Gastrocnemius medialis (tissue), 4 donors: ENCODE data around the gene NXN. TPM values are rescaled to one million over a fixed set of nuclear protein-coding genes. Genes with fewer than 3 reads are reported as not detected.
A peak's percentile ranks its signal among the peaks of the same experiment; 100 is the strongest.

ENCODE experiments used
- ATAC-seq, 2 donors: fragments of 150-250 bp; one replicate each; pipeline ENCODE4 v1.9.1; 2016
- DNase-seq, 2 donors: peaks; one replicate each; pipeline ENCODE4 v3.0.0-alpha.2; 2019
- H3K27ac ChIP-seq, 4 donors: fragments of 200-600 bp; sonication (generic); 1 replicate in 1 of 4; 2 replicates in 3 of 4; pipeline ENCODE4 v1.5.1; 2016 to 2018; ENCODE audit warnings: mild to moderate bottlenecking in 2 of 4, moderate library complexity in 1 of 4
- H3K27me3 ChIP-seq, 3 donors: fragments of 200-600 bp; sonication (generic) in 2 of 3; 1 replicate in 1 of 3; 2 replicates in 2 of 3; pipeline versions ENCODE4 v1.5.1 to v1.6.0; 2016 to 2019; ENCODE audit warnings: mild to moderate bottlenecking in 1 of 3, moderate library complexity in 1 of 3
- H3K36me3 ChIP-seq, 2 donors: fragments of 200-600 bp; sonication (generic) in 1 of 2; one replicate each; pipeline ENCODE4 v1.5.1; 2017 to 2018
- H3K4me1 ChIP-seq, 2 donors: fragments of 200-600 bp; sonication (generic) in 1 of 2; one replicate each; pipeline ENCODE4 v1.5.1; 2016 to 2017; ENCODE audit warnings: mild to moderate bottlenecking in 2 of 2
- H3K4me3 ChIP-seq, 4 donors: fragments of 200-600 bp; sonication (generic) in 3 of 4; 1 replicate in 1 of 4; 2 replicates in 3 of 4; pipeline ENCODE4 v1.5.1; 2016 to 2019; ENCODE audit warnings: mild to moderate bottlenecking in 2 of 4
- H3K9me3 ChIP-seq, 3 donors: fragments of 200-600 bp; sonication (generic) in 2 of 3; 1 replicate in 1 of 3; 2 replicates in 2 of 3; pipeline ENCODE4 v1.5.1; 2016 to 2019
- CTCF ChIP-seq, 5 experiments: fragments of 450-650 bp in 3 of 5; fragments of 200-600 bp in 2 of 5; sonication (generic) in 2 of 5; IDR thresholded peaks in 4 of 5; conservative IDR thresholded peaks in 1 of 5; 1 replicate in 4 of 5; 2 replicates in 1 of 5; pipeline ENCODE4 v1.5.1; 2016 to 2019; ENCODE audit warnings: antibody characterized with exemption in 5 of 5, mild to moderate bottlenecking in 3 of 5, moderate library complexity in 3 of 5
- POLR2A ChIP-seq, 2 donors: fragments of 450-650 bp; IDR thresholded peaks; one replicate each; pipeline ENCODE4 v1.6.1; 2017; ENCODE audit warnings: antibody characterized with exemption in 2 of 2, mild to moderate bottlenecking in 2 of 2, moderate library complexity in 2 of 2
- in situ Hi-C, 4 donors: fragments of 200-750 bp; cut with MboI; loops; one replicate each; pipeline versions ENCODE4 v1.15.0 to v1.8.0; 2017; ENCODE audit warnings: low sequenced_read_pairs in 4 of 4
- intact Hi-C: fragments of 100-400 bp; cut with DNase I; formaldehyde crosslinking; loops from one replicate; pipeline ENCODE4 v1.15.1; 2023; ENCODE audit warnings: low total_unique reads
- total RNA-seq, 4 donors: library from RNA; depleted of rRNA; stranded (reverse); fragments of >200 nt; gene quantifications; one replicate each; pipeline versions ENCODE4 v1.1.0 to v1.2.3, GENCODE V29; 2016

NXN gene
- total RNA-seq, 4 donors from 2014 or later = 55.6 to 86.4 (median 62.7) TPM

- intact Hi-C loops = no loop called here
- H3K36me3 ChIP-seq = peaks cover 0 to 16% of the 10 kb centered on the region in 2 donors
- no peak for ATAC-seq
Observed at GRCh38 chr17:800446-801242, 178.9 kb downstream of the NXN start.

GRCh38 chr17:799261-799660 lies 180.3 kb downstream of the NXN start:
- peaks cover 36 to 53% of the 10 kb centered on the region in 2 donors for H3K4me1 ChIP-seq
- in situ Hi-C loops = no loop called here
- no peak for DNase-seq
- peaks cover 0 to 16% of the 10 kb centered on the region in 2 donors for H3K36me3 ChIP-seq
- intact Hi-C loops = loop anchor here (2.0 to 5.0 kb wide), 2 partner anchors 104 to 198 kb away; partner anchors contain the start of gene TIMM22
- peak in 1 of 2 donors; percentile 37 for ATAC-seq
- no peaks in the 10 kb centered on the region for H3K9me3 ChIP-seq
- no peak overlapping the region for H3K4me3 ChIP-seq
- no peaks in the 10 kb centered on the region for H3K27me3 ChIP-seq
- TF ChIP-seq POLR2A (IDR thresholded peaks at IDR 0.05) (no peak), CTCF (IDR thresholded peaks at IDR 0.05 in 4 of 5, conservative IDR thresholded peaks at IDR 0.05 in 1 of 5) (peak in 1 of 5 experiments; percentile 6)
- H3K27ac ChIP-seq = peak overlapping the region; percentile 70 to 77 (median 76)

More at GRCh38 chr17:800446-801242, 178.9 kb downstream of the NXN start:
- in situ Hi-C loops = no loop called here
- H3K4me3 ChIP-seq = no peak overlapping the region
- DNase-seq = no peak
- TF ChIP-seq POLR2A (IDR thresholded peaks at IDR 0.05) = no peak
- no peak for TF ChIP-seq CTCF (IDR thresholded peaks at IDR 0.05 in 4 of 5, conservative IDR thresholded peaks at IDR 0.05 in 1 of 5)
- no peaks in the 10 kb centered on the region for H3K9me3 ChIP-seq
- peak overlapping the region; percentile 62 to 77 (median 73) for H3K27ac ChIP-seq
- H3K27me3 ChIP-seq = no peaks in the 10 kb centered on the region
- H3K4me1 ChIP-seq = peaks cover 23 to 41% of the 10 kb centered on the region in 2 donors

GRCh38 chr17:798246-798645 lies 181.3 kb downstream of the NXN start:
- no peak for ATAC-seq
- Histone ChIP-seq H3K36me3 (peaks cover 0 to 13% of the 10 kb centered on the region in 2 donors), H3K27me3 (no peaks in the 10 kb centered on the region), H3K4me1 (peaks cover 37 to 51% of the 10 kb centered on the region in 2 donors), H3K27ac (peak overlapping the region in 3 of 4 donors; percentile 70 to 77 (median 76)), H3K9me3 (no peaks in the 10 kb centered on the region), H3K4me3 (no peak overlapping the region)
- intact Hi-C loops (loop anchor here (2.0 to 5.0 kb wide), 2 partner anchors 105 to 199 kb away; partner anchors contain the start of gene TIMM22), in situ Hi-C loops (no loop called here)
- no peak for DNase-seq
- TF ChIP-seq POLR2A (IDR thresholded peaks at IDR 0.05) (no peak), CTCF (IDR thresholded peaks at IDR 0.05 in 4 of 5, conservative IDR thresholded peaks at IDR 0.05 in 1 of 5) (no peak)

- H3K27me3 ChIP-seq = no peaks in the 10 kb centered on the region
- ATAC-seq = no peak
- H3K9me3 ChIP-seq = no peaks in the 10 kb centered on the region
- peak in 1 of 2 donors; percentile 14 for DNase-seq
- intact Hi-C loops = loop anchor here (5.0 kb wide), 1 partner anchor 200 kb away; the partner anchor contains the start of gene TIMM22
- peaks cover 0 to 15% of the 10 kb centered on the region in 2 donors for H3K36me3 ChIP-seq
- in situ Hi-C loops = no loop called here
- peak overlapping the region; percentile 5 to 77 (median 72) for H3K27ac ChIP-seq
- TF ChIP-seq POLR2A (IDR thresholded peaks at IDR 0.05) = no peak
- no peak for TF ChIP-seq CTCF (IDR thresholded peaks at IDR 0.05 in 4 of 5, conservative IDR thresholded peaks at IDR 0.05 in 1 of 5)
- H3K4me3 ChIP-seq = no peak overlapping the region
- H3K4me1 ChIP-seq = peaks cover 33 to 44% of the 10 kb centered on the region in 2 donors
Observed at GRCh38 chr17:797236-797840, 182.2 kb downstream of the NXN start.
